DOHH2 (cell line): Measurements from ENCODE around the gene B4GALT3.
A peak's percentile ranks its signal among the peaks of the same experiment; 100 is the strongest.
"Not testable (repeated sequence)": the region's sequence is repeated elsewhere in the genome, so short reads cannot be mapped to it uniquely, and the experiment has no call there.

Source experiments
- H3F3A ChIP-seq: fragments of 200-600 bp; sonication (generic), shearing (Covaris generic); 2 replicates; pipeline ENCODE4 v1.6.0; 2016; ENCODE audit warnings: antibody characterized with exemption, mild to moderate bottlenecking; ENCODE audit not compliant: control insufficient read depth, insufficient read depth
- H3K27ac ChIP-seq: fragments of 200-600 bp; sonication (generic); 2 replicates; pipeline ENCODE4 v1.5.1; 2014; ENCODE audit warnings: low read depth, mild to moderate bottlenecking, low read length, moderate library complexity
- H3K27me3 ChIP-seq: fragments of 200-600 bp; sonication (generic); 2 replicates; pipeline ENCODE4 v1.6.1; 2014; ENCODE audit warnings: mild to moderate bottlenecking, low read length, mixed read lengths; ENCODE audit not compliant: control insufficient read depth
- H3K36me3 ChIP-seq: fragments of 200-600 bp; sonication (generic); 2 replicates; pipeline ENCODE4 v1.6.1; 2014; ENCODE audit warnings: mild to moderate bottlenecking, low read length, moderate library complexity, mixed read lengths; ENCODE audit not compliant: control insufficient read depth
- H3K4me1 ChIP-seq: fragments of 200-600 bp; sonication (generic); 2 replicates; pipeline ENCODE4 v1.6.1; 2014; ENCODE audit warnings: mild to moderate bottlenecking, low read length, mixed read lengths; ENCODE audit not compliant: control insufficient read depth
- H3K4me2 ChIP-seq: fragments of 200-600 bp; sonication (generic); 2 replicates; pipeline ENCODE4 v1.6.0; 2014; ENCODE audit warnings: mild to moderate bottlenecking, low read length, moderate library complexity
- H3K4me3 ChIP-seq: fragments of 200-600 bp; sonication (generic); 2 replicates; pipeline ENCODE4 v1.5.1; 2014; ENCODE audit warnings: mild to moderate bottlenecking, low read length, mixed read lengths
- H3K79me2 ChIP-seq: fragments of 200-600 bp; sonication (generic); 2 replicates; pipeline ENCODE4 v1.6.1; 2014; ENCODE audit warnings: mild to moderate bottlenecking, low read length, mixed read lengths; ENCODE audit not compliant: control insufficient read depth
- H3K9me2 ChIP-seq: fragments of 200-600 bp; sonication (generic); replicated peaks from 2 replicates; pipeline ENCODE4 v1.6.1; 2014; ENCODE audit warnings: mild to moderate bottlenecking, low read length, mixed read lengths; ENCODE audit not compliant: control insufficient read depth
- H3K9me3 ChIP-seq: fragments of 200-600 bp; sonication (generic); 2 replicates; pipeline ENCODE4 v1.6.1; 2014; ENCODE audit warnings: antibody characterized with exemption, low read length, mixed read lengths; ENCODE audit not compliant: control insufficient read depth, insufficient read depth
- H4K20me1 ChIP-seq: fragments of 200-600 bp; sonication (generic); 2 replicates; pipeline ENCODE4 v1.6.0; 2014; ENCODE audit warnings: low read depth, mild to moderate bottlenecking, antibody characterized with exemption, low read length, moderate library complexity; ENCODE audit not compliant: control insufficient read depth, insufficient read depth
- EZH2phosphoT487 ChIP-seq: fragments of 200-600 bp; sonication (generic); IDR thresholded peaks from 2 replicates; pipeline ENCODE4 v1.6.1; 2017; ENCODE audit warnings: borderline replicate concordance, mild to moderate bottlenecking, antibody characterized with exemption, low read length, moderate library complexity, mixed read lengths
- TF ChIP-seq, protein P1 (sequence below): fragments of 200-600 bp; sonication (generic); IDR thresholded peaks from one replicate; pipeline ENCODE4 v1.5.1; 2014; ENCODE audit warnings: antibody characterized with exemption, mild to moderate bottlenecking, low read depth, low read length; ENCODE audit not compliant: poor library complexity, severe bottlenecking

Gene B4GALT3

DNA sequence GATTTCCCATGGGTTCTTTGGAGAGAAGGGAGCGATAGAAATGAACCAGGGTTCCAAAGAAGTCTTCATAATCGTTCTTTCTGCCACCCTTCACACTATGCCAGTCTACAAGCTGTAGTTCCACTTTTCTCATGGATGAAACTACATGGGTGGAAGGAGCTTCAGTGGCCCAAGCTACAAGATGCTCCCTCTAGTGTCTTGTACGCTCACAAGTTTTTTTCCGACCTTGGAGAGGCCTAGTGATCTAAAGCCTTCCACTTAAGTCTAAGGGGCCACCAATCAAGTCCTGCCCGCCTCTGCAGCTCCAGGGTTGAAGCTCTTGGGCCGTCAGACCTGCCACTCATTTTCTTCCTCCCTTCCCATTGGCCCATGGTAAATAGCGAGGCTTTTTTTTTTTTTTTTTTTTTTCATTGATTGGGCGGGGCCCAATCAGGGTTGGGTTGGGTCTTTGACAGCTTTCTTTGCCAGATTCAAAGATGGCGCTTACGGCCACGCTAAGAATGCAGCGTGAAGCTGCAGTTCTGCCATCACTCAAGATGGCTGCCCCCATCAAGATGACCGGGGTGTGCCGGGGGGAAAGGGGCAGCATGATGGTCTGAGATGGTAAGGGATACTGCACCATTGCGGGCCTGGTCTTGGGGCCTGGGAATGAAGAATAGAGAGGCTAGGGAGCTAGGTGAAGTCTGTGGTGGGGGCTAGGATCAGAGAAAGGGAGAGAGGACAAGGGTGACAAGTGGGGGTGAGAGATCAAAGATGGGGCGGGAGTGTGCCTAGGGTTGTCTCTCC, 48.4 kb upstream of the B4GALT3 start, which contains the start of gene TOMM40L:
Gene TOMM40L (plus strand): TSS at position 527 of the 786 bp plus-strand sequence. CDS start 430 bp downstream, outside the sequence.
- H3K4me3 ChIP-seq, result peak within 1 kb of the TSS; percentile 81
- H3F3A ChIP-seq, result no peaks in the 10 kb centered on the region
- H3K27me3 ChIP-seq, result no peaks in the 10 kb centered on the region
- no peak for TF ChIP-seq EZH2phosphoT487
- TF ChIP-seq, protein P1, sequence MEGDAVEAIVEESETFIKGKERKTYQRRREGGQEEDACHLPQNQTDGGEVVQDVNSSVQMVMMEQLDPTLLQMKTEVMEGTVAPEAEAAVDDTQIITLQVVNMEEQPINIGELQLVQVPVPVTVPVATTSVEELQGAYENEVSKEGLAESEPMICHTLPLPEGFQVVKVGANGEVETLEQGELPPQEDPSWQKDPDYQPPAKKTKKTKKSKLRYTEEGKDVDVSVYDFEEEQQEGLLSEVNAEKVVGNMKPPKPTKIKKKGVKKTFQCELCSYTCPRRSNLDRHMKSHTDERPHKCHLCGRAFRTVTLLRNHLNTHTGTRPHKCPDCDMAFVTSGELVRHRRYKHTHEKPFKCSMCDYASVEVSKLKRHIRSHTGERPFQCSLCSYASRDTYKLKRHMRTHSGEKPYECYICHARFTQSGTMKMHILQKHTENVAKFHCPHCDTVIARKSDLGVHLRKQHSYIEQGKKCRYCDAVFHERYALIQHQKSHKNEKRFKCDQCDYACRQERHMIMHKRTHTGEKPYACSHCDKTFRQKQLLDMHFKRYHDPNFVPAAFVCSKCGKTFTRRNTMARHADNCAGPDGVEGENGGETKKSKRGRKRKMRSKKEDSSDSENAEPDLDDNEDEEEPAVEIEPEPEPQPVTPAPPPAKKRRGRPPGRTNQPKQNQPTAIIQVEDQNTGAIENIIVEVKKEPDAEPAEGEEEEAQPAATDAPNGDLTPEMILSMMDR, result peak; percentile 81
- H3K4me2 ChIP-seq, result peak within 1 kb of the TSS; percentile 81
- no peaks in the 10 kb centered on the region for H3K9me2 ChIP-seq
- H4K20me1 ChIP-seq, result no peaks in the 10 kb centered on the region
- no peaks in the 10 kb centered on the region for H3K9me3 ChIP-seq
- H3K4me1 ChIP-seq, result peaks cover 24% of the 10 kb centered on the region
- H3K79me2 ChIP-seq, result peaks cover 11% of the 10 kb centered on the region
- peaks cover 30% of the 10 kb centered on the region for H3K36me3 ChIP-seq
- H3K27ac ChIP-seq, result peak within 1 kb of the TSS; percentile 38

DNA sequence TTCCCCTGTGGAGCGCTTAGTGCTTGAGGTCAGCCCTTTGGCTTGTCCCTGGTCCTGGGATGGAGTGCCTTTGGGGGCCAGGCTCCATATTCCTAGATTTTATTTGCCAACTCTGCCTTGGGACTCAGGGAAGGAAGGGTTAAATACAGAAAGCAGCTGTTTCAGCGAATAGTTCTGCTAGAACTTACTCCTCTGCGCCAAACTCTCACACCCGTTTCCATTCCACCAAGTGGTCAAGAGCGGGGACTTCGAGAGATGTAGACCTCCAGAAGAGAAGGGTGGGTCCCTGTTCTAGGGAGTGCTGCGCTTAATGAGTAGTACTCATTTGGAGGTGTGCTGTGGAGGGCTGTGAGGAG, 47.8 kb upstream of the B4GALT3 start:
- Histone ChIP-seq H3K27me3 (no peaks in the 10 kb centered on the region), H4K20me1 (no peaks in the 10 kb centered on the region), H3K9me3 (no peaks in the 10 kb centered on the region), H3K9me2 (no peaks in the 10 kb centered on the region), H3K36me3 (peaks cover 24% of the 10 kb centered on the region), H3K4me3 (peak overlapping the region; percentile 12), H3K27ac (0 out of 2 replicates have a peak overlapping the region, but pooled peaks have one; percentile 13), H3K4me1 (peaks cover 24% of the 10 kb centered on the region), H3K4me2 (peak overlapping the region; percentile 43), H3K79me2 (peaks cover 11% of the 10 kb centered on the region), H3F3A (no peaks in the 10 kb centered on the region)
- no peak for TF ChIP-seq EZH2phosphoT487
- TF ChIP-seq, protein P1, result no peak

DNA sequence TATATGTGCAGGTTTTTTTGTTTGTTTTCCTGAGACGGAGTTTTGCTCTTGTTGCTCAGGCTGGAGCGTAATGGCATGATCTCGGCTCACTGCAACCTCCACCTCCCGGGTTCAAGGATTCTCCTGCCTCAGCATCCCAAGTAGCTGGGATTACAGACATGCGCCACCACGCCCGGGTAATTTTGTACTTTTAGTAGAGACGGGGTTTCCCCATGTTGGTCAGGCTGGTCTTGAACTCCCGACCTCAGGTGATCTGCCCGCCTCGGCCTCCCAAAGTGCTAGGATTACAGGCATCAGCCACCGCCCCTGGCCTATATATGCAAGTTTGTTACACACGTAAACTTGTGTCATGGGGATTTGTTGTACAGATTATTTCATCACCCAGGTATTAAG, 47.4 kb upstream of the B4GALT3 start:
- H3K9me3 ChIP-seq, H4K20me1 ChIP-seq, H3K9me2 ChIP-seq, H3F3A ChIP-seq, H3K27me3 ChIP-seq, H3K4me3 ChIP-seq, H3K4me2 ChIP-seq, H3K27ac ChIP-seq: not testable (repeated sequence)
- peaks cover 24% of the 10 kb centered on the region for H3K4me1 ChIP-seq
- peaks cover 19% of the 10 kb centered on the region for H3K36me3 ChIP-seq
- peaks cover 11% of the 10 kb centered on the region for H3K79me2 ChIP-seq

DNA sequence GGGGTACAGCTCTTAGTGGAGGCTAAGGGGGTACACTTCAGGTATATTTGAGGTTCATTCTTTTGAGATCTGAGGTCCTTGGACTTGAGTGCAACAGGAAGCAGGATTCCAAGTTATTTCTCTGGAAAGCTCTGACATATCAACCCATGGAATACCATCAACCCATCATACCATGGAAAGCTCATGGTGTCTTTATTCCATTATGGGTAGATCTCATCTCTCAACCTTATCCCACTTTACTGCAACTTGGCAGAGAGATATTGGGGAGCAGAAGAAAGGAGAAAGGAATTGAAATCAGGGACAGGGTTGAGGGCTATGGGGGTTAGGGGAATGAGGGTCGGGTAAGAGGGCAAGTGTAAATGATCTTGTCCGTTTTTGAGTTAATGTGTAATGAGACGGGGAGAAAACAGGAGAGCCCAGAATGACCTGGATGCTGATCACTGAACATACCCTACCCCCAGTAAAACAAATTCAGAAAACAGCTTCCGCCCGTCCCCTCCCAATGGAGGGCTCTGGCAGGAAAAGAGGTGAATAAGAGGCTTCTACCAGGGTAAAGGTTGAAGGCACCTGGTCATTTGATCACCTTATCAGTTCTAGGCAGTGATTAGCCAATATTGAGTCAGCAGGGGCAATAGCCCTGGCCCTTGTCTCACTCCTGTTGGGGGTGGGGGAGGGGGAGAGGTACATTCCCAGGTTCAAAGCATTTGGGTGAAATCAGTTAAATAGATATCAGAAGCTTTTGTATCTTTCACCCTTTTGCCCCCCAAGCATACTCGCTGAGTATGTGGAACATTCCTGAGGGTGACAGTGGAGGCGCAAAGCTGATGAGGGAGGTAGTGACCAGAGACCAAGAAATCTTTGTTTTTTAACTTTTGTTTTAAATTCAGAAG, 46.7 kb upstream of the B4GALT3 start:
- Histone ChIP-seq H3K79me2 (peaks cover 11% of the 10 kb centered on the region), H3K36me3 (peaks cover 13% of the 10 kb centered on the region), H3K27ac (no peak overlapping the region), H3K9me3 (no peaks in the 10 kb centered on the region), H3K4me1 (peaks cover 25% of the 10 kb centered on the region), H3F3A (no peaks in the 10 kb centered on the region), H3K4me3 (no peak overlapping the region), H3K4me2 (no peak overlapping the region), H3K27me3 (no peaks in the 10 kb centered on the region), H4K20me1 (no peaks in the 10 kb centered on the region), H3K9me2 (no peaks in the 10 kb centered on the region)
- TF ChIP-seq, protein P1, result no peak
- TF ChIP-seq EZH2phosphoT487, result no peak
